Fibroblast of peridontal ligament (primary cell): ENCODE data around the gene OR1D5.
"Not testable (repeated sequence)": the region's sequence is repeated elsewhere in the genome, so short reads cannot be mapped to it uniquely, and the experiment has no call there.

ENCODE experiments used
- DNase-seq: peaks from one replicate; pipeline ENCODE4 v3.0.0-alpha.2; 2010; ENCODE audit errors: extremely low read depth

Gene OR1D5

DNA sequence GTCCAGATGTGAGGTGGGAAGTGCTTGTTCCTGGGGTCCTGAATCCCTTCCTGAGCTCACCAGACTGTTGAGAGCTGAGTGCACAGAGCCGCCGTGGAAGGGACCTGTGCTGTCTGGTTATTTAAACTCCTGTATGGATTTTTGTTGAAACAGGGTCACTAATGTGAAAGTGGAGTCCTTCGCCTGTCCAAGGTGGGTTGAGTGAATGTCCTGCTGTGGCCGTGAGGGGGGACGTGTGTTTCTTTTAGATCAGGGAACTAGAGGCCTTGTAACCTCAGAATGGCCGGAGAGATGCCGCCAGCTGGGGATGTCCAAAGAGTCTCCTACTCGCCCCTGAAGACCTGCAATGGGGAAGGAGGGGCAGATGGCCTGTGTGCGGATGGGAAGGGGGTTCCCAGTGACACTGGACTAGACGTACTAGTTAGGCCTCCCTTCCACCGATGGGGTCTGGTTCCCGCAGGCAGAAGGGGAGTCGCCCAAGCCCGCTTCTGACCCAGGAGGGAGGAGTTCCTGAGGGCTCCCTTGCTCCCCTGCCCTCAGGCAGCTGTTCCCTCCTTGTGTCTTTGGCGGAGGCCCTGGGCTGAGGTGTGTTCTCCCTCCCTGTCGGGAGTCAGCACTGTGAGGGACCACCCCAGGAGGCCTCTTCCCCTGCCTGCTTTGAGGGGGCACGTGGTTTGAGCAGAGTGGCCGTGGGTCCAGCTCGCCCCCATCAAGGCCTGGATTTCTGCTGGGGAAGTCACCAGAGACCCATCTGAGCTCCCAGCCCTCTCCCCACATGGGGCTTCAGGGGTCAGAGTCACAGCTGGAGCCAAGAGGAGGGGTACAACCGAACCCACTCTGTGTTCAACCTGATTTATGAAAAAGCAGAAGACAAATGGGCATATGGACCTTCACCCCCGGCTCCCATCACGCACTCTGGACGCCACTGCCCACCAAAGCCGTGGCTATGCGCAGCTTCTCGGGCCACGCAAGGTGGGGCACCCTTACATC lies 30.9 kb downstream of the OR1D5 start:
- no peak for DNase-seq

- not testable (repeated sequence) for DNase-seq
Measured at GRCh38 chr17:3030852-3031470, 32.4 kb downstream of the OR1D5 start.

GRCh38 chr17:3030096-3030495 lies 33.3 kb downstream of the OR1D5 start:
- peak; percentile 4 for DNase-seq

DNA sequence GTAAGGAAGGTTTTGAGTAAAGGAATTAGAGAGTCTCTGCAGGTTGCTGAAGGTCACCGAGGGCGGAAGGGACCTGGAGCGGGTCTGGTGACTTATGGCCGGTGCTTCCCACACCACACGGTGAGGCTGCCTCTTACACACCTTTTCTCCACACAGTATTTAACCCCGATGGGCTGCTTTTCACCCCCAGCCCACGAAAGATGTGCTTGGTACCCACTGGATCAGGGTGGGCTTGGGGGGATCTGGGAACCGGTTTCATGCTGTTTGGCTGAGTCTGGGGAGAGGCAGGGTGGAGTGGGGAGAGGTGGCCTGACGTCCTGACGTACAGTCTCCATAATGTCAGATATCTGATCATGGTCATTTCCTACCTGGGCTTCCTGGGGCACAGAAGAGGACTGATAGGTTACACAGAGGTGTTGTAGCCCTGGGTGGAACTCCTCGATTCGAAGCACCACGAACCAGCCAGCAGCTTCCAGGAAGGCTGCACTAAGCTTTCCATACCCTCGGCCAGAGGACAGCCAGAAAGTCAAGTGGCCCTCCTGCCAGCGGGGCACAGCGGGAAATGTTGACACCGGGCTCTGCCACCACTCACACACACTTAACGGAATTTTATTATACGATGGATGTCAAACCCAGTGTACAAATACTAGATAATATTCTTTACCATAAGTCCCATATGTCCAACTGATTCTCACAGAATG lies 34.0 kb downstream of the OR1D5 start:
- no peak for DNase-seq

DNA sequence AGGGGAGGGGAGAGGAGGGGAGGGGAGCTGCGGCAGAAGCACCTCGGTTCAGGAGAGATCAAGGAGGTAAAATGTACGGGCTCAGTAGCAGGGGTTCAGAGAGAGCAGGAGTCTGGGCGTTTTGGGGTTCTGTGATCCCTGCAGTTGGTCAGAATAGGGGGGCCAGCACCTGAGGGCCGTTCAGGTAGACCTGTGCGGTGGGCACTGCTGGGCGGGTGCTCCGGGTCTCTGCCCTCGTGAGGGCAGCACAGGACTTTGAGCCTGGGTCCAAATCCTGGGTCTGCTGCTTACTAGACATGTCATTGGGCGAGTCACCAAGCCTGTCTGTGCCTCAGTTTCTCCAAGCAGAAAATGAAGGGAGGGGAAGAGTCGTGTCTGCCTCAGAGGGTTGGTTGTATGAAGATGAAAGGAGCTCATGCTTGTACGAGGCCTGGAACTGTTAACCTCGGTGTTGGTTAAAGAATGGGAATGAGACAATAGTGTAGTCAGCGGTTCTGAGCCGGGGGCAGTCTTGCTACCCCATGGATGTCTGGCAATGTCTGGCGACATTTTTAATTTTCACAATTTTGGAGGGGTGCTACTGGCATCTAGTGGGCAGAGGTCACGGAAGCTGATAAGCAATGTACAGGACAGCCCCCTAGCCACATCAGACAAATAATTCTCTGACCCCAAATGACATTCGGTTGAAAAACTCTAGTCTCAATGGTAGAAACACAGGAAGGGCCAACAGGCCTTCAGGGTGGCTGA lies 35.4 kb downstream of the OR1D5 start:
- DNase-seq = no peak

DNA sequence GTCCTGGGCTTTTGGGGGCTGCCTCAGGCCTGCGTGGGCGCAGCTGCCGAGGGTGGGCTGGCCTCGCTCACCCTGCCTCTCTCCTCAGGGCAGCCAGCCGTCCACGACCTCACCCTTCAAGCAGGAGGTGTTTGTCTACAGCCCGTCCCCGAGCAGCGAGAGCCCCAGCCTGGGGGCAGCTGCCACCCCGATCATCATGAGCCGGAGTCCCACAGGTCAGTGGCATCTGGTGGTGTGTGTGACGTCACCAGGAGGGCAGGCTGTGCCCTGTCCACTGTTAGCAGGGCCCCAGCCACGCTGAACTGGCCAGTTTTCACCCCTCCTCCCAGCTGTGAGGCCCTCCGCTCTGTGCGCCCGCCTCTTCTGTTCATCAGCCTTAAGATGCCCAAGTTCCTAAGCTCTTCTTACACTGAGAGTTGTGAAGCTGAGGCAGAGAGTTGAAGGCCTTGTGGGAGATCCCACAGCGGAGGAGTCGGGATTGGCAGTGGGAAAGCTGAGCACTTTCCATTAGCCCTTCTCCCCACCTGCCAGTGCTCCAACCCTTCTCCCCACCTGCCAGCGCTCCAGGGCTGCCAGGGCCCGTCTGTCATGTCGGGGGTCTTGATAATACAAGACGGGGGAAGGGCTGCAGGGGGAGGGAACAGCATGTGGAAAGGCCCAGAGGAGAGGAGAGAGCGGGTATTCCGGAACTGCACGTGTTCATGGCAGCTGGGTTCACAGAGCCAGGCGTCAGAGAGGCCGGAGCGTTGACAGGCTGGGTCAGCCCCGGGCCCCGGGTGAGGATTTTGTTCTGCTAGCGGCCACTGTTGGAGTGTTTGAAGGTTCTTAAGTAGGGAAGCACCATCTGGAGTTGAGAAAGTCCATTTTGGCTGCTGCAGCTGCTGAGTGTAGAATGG lies 36.3 kb downstream of the OR1D5 start:
- DNase-seq = no peak

DNA sequence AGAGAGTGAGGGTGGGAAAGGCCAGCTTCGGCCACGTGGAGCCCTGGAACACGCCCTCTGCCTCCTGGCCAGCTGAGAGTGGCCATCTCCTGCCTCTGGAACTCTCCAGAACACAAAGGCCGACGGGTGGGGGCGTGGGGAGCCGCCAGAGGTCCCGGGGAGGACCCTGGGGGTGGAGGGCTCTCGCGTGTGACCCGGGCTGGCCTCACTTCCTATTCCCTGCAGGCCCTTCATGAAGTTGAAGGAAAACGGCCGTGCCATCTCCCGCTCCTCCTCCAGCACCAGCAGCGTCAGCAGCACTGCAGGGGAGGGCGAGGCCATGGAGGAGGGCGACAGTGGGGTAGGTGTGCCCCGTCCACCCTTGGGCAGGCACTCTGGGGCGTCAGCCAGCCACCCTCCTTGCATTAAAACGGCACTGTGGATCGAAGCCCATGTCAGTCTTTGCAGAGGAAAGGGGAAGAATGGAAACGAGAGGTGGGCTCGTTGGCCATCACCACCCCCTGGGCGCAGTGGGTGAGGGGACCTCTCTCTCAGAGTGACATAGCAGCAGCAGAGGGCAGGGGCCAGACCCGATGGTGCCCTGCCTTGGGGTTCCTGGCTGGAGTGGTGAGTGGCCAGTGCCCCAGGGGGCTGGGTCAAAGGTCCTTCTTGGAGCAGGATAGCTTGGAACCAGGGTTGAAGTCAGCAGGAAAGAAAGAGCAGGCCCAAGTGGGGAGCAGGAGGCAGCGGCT lies 37.1 kb downstream of the OR1D5 start:
- no peak for DNase-seq

DNA sequence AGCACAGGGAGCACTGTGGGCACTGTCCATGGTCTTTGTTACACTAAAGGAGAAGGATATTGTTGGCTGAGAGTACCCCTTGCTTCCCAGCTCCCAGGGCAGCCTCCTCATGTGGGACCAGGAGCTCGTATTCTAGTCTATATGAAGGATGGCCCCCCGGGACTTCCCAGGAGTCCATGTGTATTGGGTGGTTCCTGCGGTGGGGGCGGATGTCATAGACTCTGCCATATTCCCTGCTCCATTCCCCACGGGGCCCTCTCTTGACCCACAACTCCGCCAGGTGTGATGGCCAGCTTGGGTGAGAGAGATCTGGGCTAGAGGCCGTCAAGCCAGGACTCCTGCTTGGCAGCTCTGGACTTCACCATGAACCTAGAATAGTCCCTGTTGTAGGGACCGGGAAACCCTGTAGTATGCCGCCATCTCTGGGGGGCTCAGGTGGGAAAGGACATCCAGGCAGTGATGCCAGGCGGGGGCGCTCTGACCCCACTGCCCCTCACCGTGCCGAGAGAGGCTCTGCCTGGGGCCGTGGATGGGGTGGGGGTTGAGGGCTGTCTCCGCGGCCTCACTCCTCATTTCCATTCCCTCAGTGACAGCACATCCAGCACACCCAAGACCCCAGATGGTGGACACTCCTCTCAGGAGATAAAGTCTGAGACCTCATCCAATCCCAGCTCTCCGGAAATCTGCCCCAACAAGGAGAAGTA lies 37.8 kb downstream of the OR1D5 start:
- DNase-seq = no peak

- DNase-seq = no peak
Measured at GRCh38 chr17:3024346-3024745, 39.1 kb downstream of the OR1D5 start.

DNA sequence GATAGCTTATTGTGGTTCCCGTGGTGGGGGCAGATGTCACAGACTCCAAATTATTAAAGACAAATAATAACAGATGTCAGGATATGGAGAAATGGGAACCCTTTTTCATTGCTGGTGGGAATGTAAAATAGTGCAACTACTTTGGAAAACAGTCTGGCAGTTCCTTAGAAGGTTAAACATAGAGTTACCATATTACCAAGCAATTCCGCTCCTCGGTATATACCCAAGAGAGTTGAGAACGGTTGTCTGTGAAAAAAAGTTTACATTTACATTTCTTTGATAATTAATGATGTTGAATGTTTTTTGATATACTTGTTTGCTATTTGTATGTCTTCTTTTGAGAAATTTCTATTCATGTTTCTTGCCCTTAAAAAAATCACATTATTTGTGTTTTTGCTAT lies 41.2 kb downstream of the OR1D5 start:
- no peak for DNase-seq

- no peak for DNase-seq
Measured at GRCh38 chr17:3020381-3020780, 43.0 kb downstream of the OR1D5 start.

- no peak for DNase-seq
Measured at GRCh38 chr17:3019761-3020160, 43.6 kb downstream of the OR1D5 start.

DNA sequence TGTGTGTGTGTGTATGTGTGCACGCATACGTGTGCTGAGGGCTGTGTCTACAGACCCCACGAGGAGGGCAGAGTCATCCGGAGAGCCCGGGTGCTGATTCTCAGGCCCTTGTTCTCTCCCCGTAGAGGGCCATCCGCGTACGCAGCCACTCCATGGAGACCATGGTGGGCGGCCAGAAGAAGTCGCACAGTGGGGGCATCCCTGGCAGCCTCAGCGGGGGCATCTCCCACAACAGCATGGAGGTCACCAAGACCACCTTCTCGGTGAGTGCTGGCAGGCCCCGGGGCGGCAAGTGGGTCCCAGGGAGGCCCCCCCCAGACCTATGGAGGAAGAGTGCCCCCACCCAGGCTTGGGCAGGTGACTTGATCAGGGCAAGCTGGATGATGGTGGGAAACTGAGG lies 45.5 kb downstream of the OR1D5 start:
- no peak for DNase-seq

DNA sequence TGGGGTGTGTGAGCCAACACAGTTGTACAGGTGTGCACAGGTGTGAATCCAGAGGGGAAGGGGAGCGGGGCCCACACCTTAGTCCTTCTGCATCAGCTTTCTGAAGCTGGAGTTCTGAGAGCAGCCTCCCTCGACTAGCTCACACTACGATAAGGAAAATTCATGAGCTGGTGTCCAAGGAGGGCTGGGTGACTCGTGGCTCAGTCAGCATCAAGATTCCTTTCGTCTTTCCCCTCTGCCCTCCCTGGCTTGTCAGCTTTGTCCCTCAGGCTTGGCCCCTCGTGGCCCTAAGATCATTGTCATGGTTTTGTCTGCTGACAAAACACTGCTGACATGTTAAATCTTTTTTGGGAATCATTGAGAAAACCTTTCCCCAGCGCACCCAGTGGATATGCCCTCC lies 47.5 kb downstream of the OR1D5 start:
- no peak for DNase-seq

- peak; percentile 3 for DNase-seq
Measured at GRCh38 chr17:3012926-3013581, 50.4 kb downstream of the OR1D5 start.
